Large intestine (tissue), 12 donors: ENCODE measurements around the gene SHANK3. TPM values are rescaled to one million over a fixed set of nuclear protein-coding genes. Genes with fewer than 3 reads are reported as not detected.

ENCODE experiments used
- DNase-seq, 2 donors: peaks; one replicate each; pipeline versions ENCODE4 v3.0.0 to v3.0.0-alpha.2; 2013
- H3K27ac ChIP-seq: one replicate; pipeline ENCODE4 v1.5.1; 2013; ENCODE audit warnings: low read length
- H3K27me3 ChIP-seq: 2 replicates; pipeline ENCODE4 v1.6.1; 2013; ENCODE audit warnings: low read length; ENCODE audit not compliant: control insufficient read depth, insufficient read depth
- H3K36me3 ChIP-seq: 2 replicates; pipeline ENCODE4 v1.6.1; 2013; ENCODE audit warnings: low read length; ENCODE audit not compliant: control insufficient read depth, insufficient read depth
- H3K4me1 ChIP-seq: one replicate; pipeline ENCODE4 v1.6.1; 2013; ENCODE audit warnings: low read length; ENCODE audit not compliant: control insufficient read depth, insufficient read depth
- H3K4me3 ChIP-seq: one replicate; pipeline ENCODE4 v1.5.1; 2013; ENCODE audit warnings: low read length
- H3K9me3 ChIP-seq: one replicate; pipeline ENCODE4 v1.6.1; 2013; ENCODE audit warnings: mild to moderate bottlenecking, low read depth, low read length, moderate library complexity; ENCODE audit not compliant: control insufficient read depth
- WGBS: methylation state at CpG from one replicate; pipeline ENCODE4 v1.1.5; 2013; ENCODE audit warnings: low lambda C conversion rate; ENCODE audit not compliant: insufficient coverage; 5-methylcytosine and 5-hydroxymethylcytosine counted together
- long read RNA-seq, 11 donors: transcript quantifications; one replicate each; lab custom pipeline, GENCODE V29; 2026
- polyA plus RNA-seq: library from polyadenylated mRNA; unstranded; fragments of 120-200 nt; gene quantifications from one replicate; pipeline ENCODE4 v1.2.1, GENCODE V29; 2013

Gene SHANK3
- 16.7 TPM for polyA plus RNA-seq
- long read RNA-seq, donor 1, result 0 reads
- long read RNA-seq, donor 2, result 0 reads
- long read RNA-seq, donor 3, partial matches to known transcripts, result 7 of 7 reads
- long read RNA-seq, donor 3, other reads (novel, unspliced or antisense), result 0 of 7 reads
- long read RNA-seq, donor 4, result 0 reads
- long read RNA-seq, donor 5, result 0 reads
- long read RNA-seq, donor 6, result 0 reads
- long read RNA-seq, donor 7, result 0 reads
- long read RNA-seq, donor 8, result 0 reads
- long read RNA-seq, donor 9, result 0 reads
- long read RNA-seq, donor 10, partial matches to known transcripts, result 16 of 16 reads
- long read RNA-seq, donor 10, other reads (novel, unspliced or antisense), result 0 of 16 reads
- long read RNA-seq, donor 11, partial matches to known transcripts, result 6 of 6 reads
- long read RNA-seq, donor 11, other reads (novel, unspliced or antisense), result 0 of 6 reads

DNA sequence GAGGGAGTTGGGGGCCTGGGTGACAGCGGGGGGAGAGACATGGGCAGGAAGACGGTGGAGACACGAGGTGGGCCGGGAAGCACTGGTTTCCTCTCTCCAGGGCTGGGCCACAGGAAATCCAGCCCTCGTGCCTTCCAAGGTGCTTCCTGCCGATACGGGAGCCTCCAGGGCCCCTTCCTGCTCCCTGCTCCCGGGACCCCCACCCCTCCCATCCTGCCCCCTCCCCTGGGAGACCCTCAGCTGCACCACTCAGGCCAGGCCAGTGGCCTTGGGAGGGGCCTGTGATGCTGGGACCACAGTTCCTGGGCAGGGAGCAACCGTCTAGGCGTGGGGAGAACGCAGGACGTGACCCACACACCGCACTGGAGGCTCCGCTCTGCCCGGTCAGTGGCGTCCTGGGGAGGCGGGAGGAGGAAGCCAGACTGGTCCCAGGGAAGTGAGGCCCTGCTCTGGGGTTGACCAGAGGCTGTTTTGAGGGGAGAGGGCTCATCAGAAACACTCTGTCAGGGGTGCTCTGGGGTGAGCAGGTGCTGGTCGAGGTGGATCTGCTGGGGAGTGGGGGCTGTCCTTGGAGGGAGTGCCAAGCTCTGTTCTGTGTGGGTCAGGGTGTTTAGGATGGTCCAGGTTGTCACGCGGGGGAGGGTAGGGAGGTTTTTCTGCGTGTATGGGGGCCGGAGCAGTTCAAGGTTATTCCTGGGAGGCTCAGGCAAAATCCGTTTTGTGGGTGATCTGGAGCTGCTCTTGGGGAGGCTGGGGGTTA is at the start of gene SHANK3:
SHANK3 (plus strand) TSS at position 353 of the 760 bp plus-strand sequence.
- no peaks in the 10 kb centered on the region for H3K36me3 ChIP-seq
- H3K27me3 ChIP-seq, result peaks cover 52% of the 10 kb centered on the region
- peaks cover 3% of the 10 kb centered on the region for H3K4me1 ChIP-seq
- H3K9me3 ChIP-seq, result peaks cover 13% of the 10 kb centered on the region
- H3K4me3 ChIP-seq, result peak within 1 kb of the TSS; percentile 31
- DNase-seq, result no peak
- no CpG with 5 or more reads among the region's 23 CpGs for WGBS
- H3K27ac ChIP-seq, result no peak within 1 kb of the TSS

DNA sequence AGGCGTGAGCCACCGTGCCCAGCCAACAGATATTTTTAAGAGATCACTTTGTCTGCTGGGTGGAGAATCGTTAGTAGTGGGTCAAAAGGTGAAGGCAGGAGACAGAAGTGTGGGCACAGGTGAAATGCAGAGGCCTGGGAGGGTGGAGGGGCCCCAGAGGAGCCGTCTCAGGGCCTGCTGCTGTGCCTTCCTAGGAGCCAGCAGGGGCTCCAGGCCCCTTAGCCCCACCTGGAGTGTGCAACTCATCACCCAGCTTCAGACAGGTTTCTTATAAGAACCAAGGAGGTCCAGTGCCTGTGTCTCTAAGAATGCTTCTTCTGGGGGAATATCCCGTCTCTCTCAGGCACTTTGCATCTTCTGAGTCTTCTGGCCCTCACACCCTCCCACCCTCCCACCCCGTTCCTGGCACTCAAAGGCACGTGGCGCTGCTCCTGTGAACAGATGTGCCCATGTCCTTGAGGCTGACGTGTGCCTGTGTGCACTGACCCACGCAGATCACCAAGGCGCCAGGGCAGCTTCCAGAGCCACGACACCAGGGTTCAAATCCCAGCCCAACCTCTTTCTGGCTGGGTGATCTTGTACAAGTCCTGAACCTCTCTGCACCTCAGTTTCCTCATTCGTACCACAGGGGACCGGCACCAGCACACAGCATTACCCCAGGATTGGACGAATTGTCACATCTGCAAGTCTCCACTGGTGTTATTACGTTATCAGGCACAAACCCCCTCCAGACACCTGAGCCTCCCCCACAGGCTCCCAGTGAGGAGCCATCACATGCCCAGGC is 48.1 kb upstream of the SHANK3 start:
- Histone ChIP-seq H3K4me3 (no peak overlapping the region), H3K9me3 (no peaks in the 10 kb centered on the region), H3K36me3 (no peaks in the 10 kb centered on the region), H3K27me3 (no peaks in the 10 kb centered on the region), H3K4me1 (peaks cover 57% of the 10 kb centered on the region), H3K27ac (no peak overlapping the region)
- no CpG with 5 or more reads among the region's 16 CpGs for WGBS
- no peak for DNase-seq

DNA sequence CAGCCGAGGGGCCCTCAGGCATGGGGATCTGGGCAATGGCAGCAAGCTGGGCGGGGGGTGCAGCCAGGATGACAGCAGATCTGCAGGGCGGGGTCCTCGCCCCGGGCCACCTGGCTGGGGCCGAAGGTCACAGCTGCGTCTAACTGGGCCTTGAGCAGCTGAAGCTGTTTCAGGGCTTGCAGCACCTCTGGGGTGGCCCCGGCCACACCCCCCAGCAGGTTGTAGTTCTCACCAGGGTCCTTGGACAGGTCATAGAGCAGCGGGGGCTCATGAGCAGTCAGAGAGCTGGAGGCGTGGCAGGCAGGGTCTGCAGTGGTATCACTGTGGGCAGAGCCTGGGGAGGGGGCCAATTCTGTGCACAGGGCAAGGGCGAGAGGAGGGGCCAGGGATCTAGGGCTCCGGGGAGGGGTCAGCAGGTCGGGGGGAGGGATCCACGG is 47.5 kb upstream of the SHANK3 start:
- H3K4me1 ChIP-seq, result peaks cover 57% of the 10 kb centered on the region
- H3K27me3 ChIP-seq, result no peaks in the 10 kb centered on the region
- H3K36me3 ChIP-seq, result no peaks in the 10 kb centered on the region
- H3K27ac ChIP-seq, result no peak overlapping the region
- no peaks in the 10 kb centered on the region for H3K9me3 ChIP-seq
- peak; percentile 56 to 64 for DNase-seq
- no peak overlapping the region for H3K4me3 ChIP-seq
- no CpG with 5 or more reads among the region's 14 CpGs for WGBS

DNA sequence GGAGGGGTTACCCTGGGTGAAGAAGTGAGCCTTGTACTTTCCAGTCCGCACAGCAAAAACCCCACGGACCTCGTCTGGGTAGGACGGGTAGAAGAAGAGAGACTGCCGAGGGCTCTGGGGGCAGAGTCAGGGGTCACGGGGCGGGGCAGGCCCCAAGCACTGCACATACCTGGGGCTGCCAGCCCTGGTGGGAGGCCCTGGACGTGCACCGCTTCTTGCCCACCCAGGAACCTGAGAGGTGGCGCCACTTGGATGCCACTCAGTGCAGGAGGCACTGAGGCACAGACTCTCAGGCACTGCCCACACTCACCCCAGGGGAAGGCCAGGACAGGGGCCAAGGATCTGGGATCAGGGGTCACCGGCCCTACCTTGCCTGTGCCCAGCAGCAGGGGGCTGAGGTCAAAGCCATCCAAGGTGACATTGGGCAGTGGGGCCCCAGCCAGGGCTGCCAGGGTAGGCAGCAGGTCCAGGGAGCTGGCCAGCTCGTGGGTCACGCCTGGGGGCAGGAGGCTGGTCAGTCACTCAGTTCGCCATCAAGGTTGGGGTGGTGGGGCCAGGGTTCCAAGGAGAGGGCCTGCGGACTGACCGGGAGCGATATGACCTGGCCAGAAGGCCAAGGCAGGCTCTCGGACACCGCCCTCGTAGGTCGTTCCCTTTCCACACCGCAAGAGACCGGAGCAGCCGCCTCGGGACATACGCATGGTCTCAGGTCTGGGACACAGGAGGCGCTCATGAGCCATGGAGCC is 46.9 kb upstream of the SHANK3 start:
- H3K36me3 ChIP-seq, result no peaks in the 10 kb centered on the region
- H3K27ac ChIP-seq, result no peak overlapping the region
- no peak overlapping the region for H3K4me3 ChIP-seq
- H3K27me3 ChIP-seq, result no peaks in the 10 kb centered on the region
- H3K9me3 ChIP-seq, result no peaks in the 10 kb centered on the region
- WGBS, result no CpG with 5 or more reads among the region's 27 CpGs
- DNase-seq, result no peak
- H3K4me1 ChIP-seq, result peaks cover 53% of the 10 kb centered on the region

DNA sequence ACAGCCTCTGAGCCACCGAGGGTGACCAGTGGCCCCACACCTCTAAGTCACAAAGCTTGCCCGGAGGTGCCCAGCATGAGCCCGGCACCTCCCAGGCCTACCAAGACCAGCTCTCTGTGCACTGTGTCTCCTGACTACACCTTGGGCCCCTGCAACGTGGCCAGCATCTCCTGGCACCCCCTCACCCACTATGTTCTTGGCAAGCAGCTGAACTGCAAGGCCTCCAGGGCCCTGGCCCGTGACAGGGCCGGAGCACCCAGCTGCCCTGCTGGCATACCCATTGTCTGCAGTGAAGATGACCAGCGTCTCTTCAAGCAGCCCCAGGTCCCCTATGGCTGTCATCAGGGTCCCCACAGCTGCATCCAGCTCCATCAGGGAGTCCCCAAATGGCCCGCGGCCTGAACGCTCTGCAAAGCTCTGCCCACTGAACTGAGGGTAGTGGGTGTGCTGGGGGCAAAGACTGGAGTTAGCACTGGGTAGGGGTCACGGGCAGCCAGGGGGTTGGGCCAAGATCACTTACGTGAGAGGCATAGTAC is 46.2 kb upstream of the SHANK3 start:
- Histone ChIP-seq H3K36me3 (no peaks in the 10 kb centered on the region), H3K4me3 (no peak overlapping the region), H3K27ac (no peak overlapping the region), H3K4me1 (peaks cover 47% of the 10 kb centered on the region), H3K27me3 (no peaks in the 10 kb centered on the region), H3K9me3 (no peaks in the 10 kb centered on the region)
- whole genome bisulfite sequencing, result no CpG with 5 or more reads among the region's 12 CpGs
- DNase-seq, result no peak

DNA sequence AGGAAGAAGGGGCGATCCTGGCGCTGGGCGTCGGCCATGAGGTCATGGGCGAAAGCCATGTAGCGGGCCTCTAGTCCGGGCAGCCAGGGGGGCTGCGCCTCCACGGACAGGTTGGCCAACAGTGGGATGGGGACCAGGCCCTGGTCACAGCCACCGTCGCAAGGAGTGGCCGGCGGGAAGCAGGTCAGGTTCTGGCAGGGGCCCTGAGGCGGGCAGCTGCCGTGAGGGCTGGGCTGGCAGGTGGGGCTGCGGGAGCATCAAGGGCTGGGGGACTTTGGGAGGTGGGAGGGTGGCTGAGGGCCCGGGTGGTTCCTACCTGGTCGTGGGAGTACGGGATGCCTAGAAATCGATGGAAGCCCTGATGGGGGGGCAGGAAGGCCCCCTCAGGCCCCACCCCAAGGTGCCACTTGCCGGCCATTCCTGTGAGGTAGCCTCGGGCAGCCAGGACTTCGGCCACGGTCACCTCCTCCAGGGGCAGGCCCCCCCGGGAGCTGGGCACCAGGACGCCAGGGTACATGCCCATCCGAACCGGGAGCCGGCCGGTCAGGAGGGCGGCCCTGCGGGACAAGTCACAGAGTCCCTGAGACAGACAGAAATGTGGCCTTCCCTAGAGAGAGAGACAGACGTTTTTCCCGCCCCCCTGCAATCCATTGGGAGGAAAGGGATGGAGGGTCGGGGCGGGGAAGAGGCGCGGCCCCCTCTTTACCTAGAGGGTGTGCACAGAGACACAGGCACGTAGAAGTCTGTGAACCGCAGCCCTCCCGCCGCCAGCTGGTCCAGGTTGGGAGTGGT is 45.6 kb upstream of the SHANK3 start:
- Histone ChIP-seq H3K4me3 (peak overlapping the region; percentile 88), H3K27me3 (no peaks in the 10 kb centered on the region), H3K36me3 (no peaks in the 10 kb centered on the region), H3K4me1 (peaks cover 40% of the 10 kb centered on the region), H3K27ac (peak overlapping the region; percentile 65), H3K9me3 (no peaks in the 10 kb centered on the region)
- no peak for DNase-seq
- no CpG with 5 or more reads among the region's 42 CpGs for WGBS

DNA sequence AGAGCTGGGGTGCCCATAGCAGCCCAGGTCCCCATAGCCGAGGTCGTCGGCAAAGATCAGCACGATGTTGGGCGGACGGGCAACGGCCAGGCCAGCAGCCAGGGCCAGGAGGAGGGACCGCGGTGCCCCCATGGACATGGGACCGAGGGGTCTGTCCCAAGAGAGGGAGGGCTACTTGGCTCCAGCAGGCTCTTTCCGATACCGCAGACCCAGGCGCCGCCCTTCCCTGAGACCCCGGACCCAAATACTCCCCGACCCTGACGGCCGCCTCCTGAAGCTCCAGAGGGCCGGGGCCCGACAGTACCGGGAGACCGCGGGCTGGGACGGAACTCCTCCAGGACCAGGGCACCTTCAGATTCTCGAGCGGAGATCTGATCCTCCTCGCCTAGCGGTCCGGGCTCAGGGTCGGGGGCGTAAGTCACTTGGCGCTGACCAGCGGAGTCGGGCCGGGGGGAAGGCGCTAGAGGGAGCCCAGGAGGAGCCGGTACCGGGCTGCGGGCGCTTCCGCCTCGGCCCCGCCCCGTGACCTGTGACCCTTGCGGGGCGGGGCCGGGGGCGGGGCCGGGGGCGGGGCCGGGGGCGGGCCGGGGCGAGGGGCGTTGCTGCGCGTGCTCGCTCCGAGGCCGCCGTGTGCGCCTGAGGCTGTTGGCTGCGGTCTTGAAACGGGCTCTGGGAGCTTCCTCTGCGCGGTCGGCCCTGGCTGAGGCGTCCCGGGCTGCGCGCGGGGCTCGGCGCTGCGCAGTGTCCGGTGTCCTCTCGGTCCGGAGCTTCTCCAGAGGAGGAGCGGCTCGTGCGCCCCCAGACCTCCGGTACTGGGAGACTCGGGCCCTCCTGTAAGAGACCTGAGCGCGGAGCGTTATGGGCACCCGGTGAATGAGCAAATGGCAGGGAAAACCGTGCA is 44.7 kb upstream of the SHANK3 start, which contains the start of gene ARSA:
ARSA (minus strand) TSS at position 511 of the 901 bp plus-strand sequence; CDS start at position 138, 373 bp downstream.
- peak; percentile 73 to 86 for DNase-seq
- H3K4me3 ChIP-seq, result peak within 1 kb of the TSS; percentile 88
- WGBS, result no CpG with 5 or more reads among the region's 88 CpGs
- peak within 1 kb of the TSS; percentile 79 for H3K27ac ChIP-seq
- H3K27me3 ChIP-seq, result no peaks in the 10 kb centered on the region
- peaks cover 34% of the 10 kb centered on the region for H3K4me1 ChIP-seq
- H3K9me3 ChIP-seq, result no peaks in the 10 kb centered on the region
- H3K36me3 ChIP-seq, result no peaks in the 10 kb centered on the region

DNA sequence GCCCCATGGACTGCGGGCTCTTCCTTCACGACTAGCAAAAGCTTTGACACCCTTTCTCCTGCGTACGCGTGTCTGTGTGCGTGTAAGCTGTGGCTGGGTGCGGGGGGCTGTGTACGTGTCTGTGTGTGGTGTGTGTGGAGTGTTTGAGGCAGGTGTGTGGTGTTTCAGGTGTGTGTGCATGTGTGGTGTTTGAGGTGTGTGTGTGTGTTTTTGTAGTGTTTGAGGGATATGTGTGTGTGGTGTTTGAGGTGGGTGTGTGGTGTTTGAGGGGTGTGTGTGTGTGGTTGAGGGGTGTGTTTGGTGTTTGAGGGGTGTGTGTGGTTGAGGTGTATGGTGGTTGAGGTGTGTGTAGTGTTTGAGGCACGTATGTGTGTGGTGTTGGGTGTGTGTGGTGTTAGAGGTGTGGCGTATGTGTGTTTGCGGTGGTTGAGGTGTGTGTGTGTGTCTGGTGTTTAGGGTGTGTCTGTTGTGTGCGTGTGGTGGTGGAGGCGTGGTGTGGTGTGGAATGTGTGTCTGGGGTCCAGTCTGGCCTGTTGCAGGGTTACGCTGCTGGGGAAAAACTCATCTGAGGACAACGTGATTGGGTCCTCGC is 44.0 kb upstream of the SHANK3 start:
- WGBS, result no CpG with 5 or more reads among the region's 16 CpGs
- peak in 1 of 2 donors; percentile 55 for DNase-seq
- Histone ChIP-seq H3K4me3 (peak overlapping the region; percentile 80), H3K9me3 (no peaks in the 10 kb centered on the region), H3K4me1 (peaks cover 30% of the 10 kb centered on the region), H3K27me3 (no peaks in the 10 kb centered on the region), H3K27ac (peak overlapping the region; percentile 79), H3K36me3 (no peaks in the 10 kb centered on the region)
